GM12801 (cell line): ENCODE results near the gene ASB16.

Experiments used
- CTCF ChIP-seq: IDR thresholded peaks from one replicate; pipeline ENCODE4 v1.5.1; 2011; ENCODE audit warnings: control low read depth; ENCODE audit not compliant: insufficient read length; ENCODE audit errors: extremely low read depth

Gene ASB16

GRCh38 chr17:44128383-44128782, 42.1 kb upstream of the ASB16 start:
- no peak for TF ChIP-seq CTCF

GRCh38 chr17:44130693-44131349, 39.7 kb upstream of the ASB16 start:
- TF ChIP-seq CTCF: no peak

- TF ChIP-seq CTCF: no peak
These were observed 38.2 kb upstream of the ASB16 start for GRCh38 chr17:44132275-44132821.

- no peak for TF ChIP-seq CTCF
These were observed 36.5 kb upstream of the ASB16 start for GRCh38 chr17:44133918-44134476.

GRCh38 chr17:44134752-44135568, 35.5 kb upstream of the ASB16 start:
- no peak for TF ChIP-seq CTCF

- no peak for TF ChIP-seq CTCF
These were observed 32.4 kb upstream of the ASB16 start for GRCh38 chr17:44137891-44138709.
